Body of pancreas (tissue), 4 donors: ENCODE results near the gene LTBP4. TPM values are rescaled to one million over a fixed set of nuclear protein-coding genes. Genes with fewer than 3 reads are reported as not detected.
A peak's percentile ranks its signal among the peaks of the same experiment; 100 is the strongest.

Experiments
- ATAC-seq: fragments of 150-250 bp; one replicate; pipeline ENCODE4 v1.9.1; 2016
- DNase-seq, 4 donors: peaks; one replicate each; pipeline ENCODE4 v3.0.0-alpha.2; 2019
- H3K27ac ChIP-seq, 4 donors: fragments of 200-600 bp; sonication (generic); 1 replicate in 3 of 4; 2 replicates in 1 of 4; pipeline versions ENCODE4 v1.5.1 to v1.6.1; 2016 to 2019; ENCODE audit warnings: mild to moderate bottlenecking in 1 of 4, mixed read lengths in 1 of 4, moderate library complexity in 1 of 4
- H3K27me3 ChIP-seq, 2 donors: fragments of 200-600 bp; sonication (generic); one replicate each; pipeline ENCODE4 v1.6.0; 2016; ENCODE audit warnings: mild to moderate bottlenecking in 1 of 2
- H3K36me3 ChIP-seq, 2 donors: fragments of 200-600 bp; sonication (generic); replicated peaks in 1 of 2; 2 replicates each; pipeline ENCODE4 v1.5.1; 2016; ENCODE audit warnings: low read depth in 2 of 2; ENCODE audit not compliant: insufficient read depth in 1 of 2
- H3K4me1 ChIP-seq: fragments of 200-600 bp; sonication (generic); one replicate; pipeline ENCODE4 v1.6.0; 2016
- H3K4me3 ChIP-seq, 2 donors: fragments of 200-600 bp; sonication (generic); 1 replicate in 1 of 2; 2 replicates in 1 of 2; pipeline ENCODE4 v1.5.1; 2016 to 2019
- H3K9me3 ChIP-seq, 3 donors: fragments of 200-600 bp; sonication (generic); 1 replicate in 2 of 3; 2 replicates in 1 of 3; pipeline ENCODE4 v1.5.1; 2016
- POLR2A ChIP-seq, 3 donors: fragments of 450-650 bp; IDR thresholded peaks; one replicate each; pipeline ENCODE4 v1.6.1; 2016; ENCODE audit warnings: antibody characterized with exemption in 3 of 3, mild to moderate bottlenecking in 2 of 3
- WGBS, 2 donors: methylation state at CpG; one replicate each; pipeline ENCODE4 v1.1.5; 2017; 5-methylcytosine and 5-hydroxymethylcytosine counted together
- intact Hi-C: fragments of 100-400 bp; cut with DNase I; formaldehyde crosslinking; loops from one replicate; pipeline ENCODE4 v1.15.1; 2023
- total RNA-seq, 2 donors: library from RNA; depleted of rRNA; stranded (reverse); fragments of >200 nt; gene quantifications; one replicate each; pipeline ENCODE4 v1.1.0, GENCODE V29; 2016
- TF ChIP-seq, protein P1 (sequence below), 7 experiments: fragments of 450-650 bp in 4 of 7; fragments of 200-600 bp in 3 of 7; sonication (generic) in 3 of 7; IDR thresholded peaks; one replicate each; pipeline ENCODE4 v1.5.1; 2016 to 2019; ENCODE audit warnings: antibody characterized with exemption in 7 of 7

Gene LTBP4
- total RNA-seq, 2 donors from 2014 or later: 45.1 to 195 TPM

- no peak for DNase-seq
- H3K36me3 ChIP-seq: no peaks in the 10 kb centered on the region
- no peaks in the 10 kb centered on the region for H3K9me3 ChIP-seq
- H3K27me3 ChIP-seq: peaks cover 0 to 8% of the 10 kb centered on the region in 2 donors
- H3K4me1 ChIP-seq: peaks cover 19% of the 10 kb centered on the region
- no peak for ATAC-seq
- H3K4me3 ChIP-seq: no peak overlapping the region
- no peak overlapping the region for H3K27ac ChIP-seq
- TF ChIP-seq, protein P1, sequence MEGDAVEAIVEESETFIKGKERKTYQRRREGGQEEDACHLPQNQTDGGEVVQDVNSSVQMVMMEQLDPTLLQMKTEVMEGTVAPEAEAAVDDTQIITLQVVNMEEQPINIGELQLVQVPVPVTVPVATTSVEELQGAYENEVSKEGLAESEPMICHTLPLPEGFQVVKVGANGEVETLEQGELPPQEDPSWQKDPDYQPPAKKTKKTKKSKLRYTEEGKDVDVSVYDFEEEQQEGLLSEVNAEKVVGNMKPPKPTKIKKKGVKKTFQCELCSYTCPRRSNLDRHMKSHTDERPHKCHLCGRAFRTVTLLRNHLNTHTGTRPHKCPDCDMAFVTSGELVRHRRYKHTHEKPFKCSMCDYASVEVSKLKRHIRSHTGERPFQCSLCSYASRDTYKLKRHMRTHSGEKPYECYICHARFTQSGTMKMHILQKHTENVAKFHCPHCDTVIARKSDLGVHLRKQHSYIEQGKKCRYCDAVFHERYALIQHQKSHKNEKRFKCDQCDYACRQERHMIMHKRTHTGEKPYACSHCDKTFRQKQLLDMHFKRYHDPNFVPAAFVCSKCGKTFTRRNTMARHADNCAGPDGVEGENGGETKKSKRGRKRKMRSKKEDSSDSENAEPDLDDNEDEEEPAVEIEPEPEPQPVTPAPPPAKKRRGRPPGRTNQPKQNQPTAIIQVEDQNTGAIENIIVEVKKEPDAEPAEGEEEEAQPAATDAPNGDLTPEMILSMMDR (IDR thresholded peaks at IDR 0.05): no peak
- TF ChIP-seq POLR2A (IDR thresholded peaks at IDR 0.05): no peak
- WGBS, 2 donors: 23 to 31% methylated on average over 12 to 13 of the region's 13 CpGs
- intact Hi-C loops: loop anchor here (5.0 kb wide), 1 partner anchor 62 kb away; no protein-coding TSS in a partner anchor
Measured at GRCh38 chr19:40594657-40595091, 6.5 kb upstream of the LTBP4 start.

- Histone ChIP-seq H3K9me3 (no peaks in the 10 kb centered on the region), H3K36me3 (no peaks in the 10 kb centered on the region), H3K27ac (no peak overlapping the region), H3K27me3 (peaks cover 0 to 25% of the 10 kb centered on the region in 2 donors), H3K4me1 (peaks cover 37% of the 10 kb centered on the region), H3K4me3 (no peak overlapping the region)
- DNase-seq (peak; percentile 58 to 72 (median 65)), ATAC-seq (peak; percentile 57)
- TF ChIP-seq, protein P1 (IDR thresholded peaks at IDR 0.05): no peak
- TF ChIP-seq POLR2A (IDR thresholded peaks at IDR 0.05): no peak
- WGBS, 2 donors: 5 to 42% methylated on average over 2 to 32 of the region's 53 CpGs
- intact Hi-C loops: loop anchor here (5.0 kb wide), 1 partner anchor 64 kb away; no protein-coding TSS in a partner anchor
Measured at GRCh38 chr19:40596608-40597328, 4.4 kb upstream of the LTBP4 start.

DNA sequence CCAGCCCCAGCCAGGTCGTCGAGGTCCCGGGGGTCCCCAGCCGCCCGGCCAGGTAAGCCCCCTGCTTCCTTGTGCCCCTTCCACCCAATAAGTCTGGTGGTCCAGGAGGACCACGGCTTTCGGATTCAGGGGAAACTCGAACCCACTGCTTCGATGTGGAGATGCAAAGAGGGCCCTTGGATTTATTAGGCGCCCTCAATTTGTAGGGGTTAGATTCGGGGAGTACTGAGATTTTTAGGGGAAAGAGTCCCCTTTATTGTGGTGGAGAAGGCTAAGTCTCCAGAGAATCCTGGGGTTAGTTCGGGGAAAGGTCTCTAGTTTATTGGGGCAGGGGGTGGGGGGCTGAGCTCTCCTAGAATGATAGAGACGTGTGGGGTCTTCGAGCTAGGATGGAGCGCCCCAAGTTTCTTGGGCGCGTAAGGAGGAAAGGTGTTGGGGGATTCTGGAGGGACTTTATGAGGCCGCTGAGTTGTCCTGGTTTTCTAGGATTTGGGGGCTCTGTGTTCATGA lies 3.8 kb upstream of the LTBP4 start:
- 7 to 17% methylated on average over 13 to 18 of the region's 18 CpGs for WGBS, 2 donors
- H3K9me3 ChIP-seq: no peaks in the 10 kb centered on the region
- TF ChIP-seq, protein P1 (IDR thresholded peaks at IDR 0.05): no peak
- TF ChIP-seq POLR2A (IDR thresholded peaks at IDR 0.05): no peak
- intact Hi-C loops: loop anchor here (5.0 kb wide), 1 partner anchor 65 kb away; no protein-coding TSS in a partner anchor
- H3K27me3 ChIP-seq: peaks cover 0 to 27% of the 10 kb centered on the region in 2 donors
- no peaks in the 10 kb centered on the region for H3K36me3 ChIP-seq
- H3K27ac ChIP-seq: no peak overlapping the region
- peaks cover 43% of the 10 kb centered on the region for H3K4me1 ChIP-seq
- no peak for ATAC-seq
- DNase-seq: no peak
- H3K4me3 ChIP-seq: no peak overlapping the region

GRCh38 chr19:40598121-40598917 lies 2.9 kb upstream of the LTBP4 start:
- no peak overlapping the region for H3K4me3 ChIP-seq
- DNase-seq (peak; percentile 84 to 89 (median 86)), ATAC-seq (peak; percentile 77)
- intact Hi-C loops: loop anchor here (5.0 kb wide), 1 partner anchor 66 kb away; no protein-coding TSS in a partner anchor
- H3K27me3 ChIP-seq: peaks cover 0 to 27% of the 10 kb centered on the region in 2 donors
- TF ChIP-seq, protein P1 (IDR thresholded peaks at IDR 0.05): peak; percentile 93 to 99 (median 94)
- TF ChIP-seq POLR2A (IDR thresholded peaks at IDR 0.05): no peak
- H3K27ac ChIP-seq: no peak overlapping the region
- H3K36me3 ChIP-seq: no peaks in the 10 kb centered on the region
- WGBS, 2 donors: 2 to 3% methylated on average over 21 to 46 of the region's 46 CpGs
- H3K9me3 ChIP-seq: no peaks in the 10 kb centered on the region
- peaks cover 53% of the 10 kb centered on the region for H3K4me1 ChIP-seq
